GM12878 (cell line): Measurements from ENCODE around the gene TMEM91. TPM values are rescaled to one million over a fixed set of nuclear protein-coding genes. Genes with fewer than 3 reads are reported as not detected.
"Not testable (repeated sequence)": the region's sequence is repeated elsewhere in the genome, so short reads cannot be mapped to it uniquely, and the experiment has no call there.

Experiments used
- ATAC-seq: fragments of 200-7000 bp; cut with Tn5 transposase; 3 replicates; pipeline ENCODE4 v1.9.1; 2020; ENCODE audit warnings: mild to moderate bottlenecking, moderate library complexity
- BruUV-seq: library from RNA; stranded (reverse); fragments of 400-500 nt; replicated peaks from 2 replicates; lab custom pipeline; 2021; lab: Mats Ljungman, UMichigan
- CTCF ChIA-PET: fragments of 300-600 bp; sonication (Branson Sonifier 250); formaldehyde crosslinking; extraction: SDS; loops from one replicate; lab custom pipeline; 2021; ENCODE audit warnings: inconsistent platforms; lab: Yijun Ruan, JAX
- POLR2A ChIA-PET: fragments of 350-600 bp; formaldehyde crosslinking; extraction: SDS; loops from one replicate; lab custom pipeline; 2021; ENCODE audit warnings: inconsistent platforms; lab: Charles Lee
- RAD21 ChIA-PET: fragments of 300-600 bp; sonication (Branson Sonifier 250); formaldehyde crosslinking; loops from one replicate; lab custom pipeline; 2023; ENCODE audit warnings: antibody characterized with exemption; ENCODE audit not compliant: unreplicated experiment; lab: Charles Lee
- SMC1A ChIA-PET: fragments of 300-600 bp; sonication (Branson Sonifier 250); formaldehyde crosslinking; loops from one replicate; lab custom pipeline; 2023; ENCODE audit not compliant: unreplicated experiment, uncharacterized antibody; lab: Charles Lee
- DNase-seq: peaks from one replicate; pipeline ENCODE4 v3.0.0-alpha.2; 2011; ENCODE audit warnings: low read depth, low spot score
- FAIRE-seq: peaks from 3 replicates; lab custom pipeline; 2011; peaks lifted over from hg19 to GRCh38; lab: Jason Lieb, UNC
- H2AFZ ChIP-seq: 2 replicates; pipeline ENCODE4 v1.6.0; 2011; ENCODE audit warnings: low read depth, low read length, control low read depth; ENCODE audit not compliant: control insufficient read depth
- H3K27ac ChIP-seq: 2 replicates; pipeline ENCODE4 v1.5.1; 2011; ENCODE audit warnings: control low read depth; ENCODE audit not compliant: control insufficient read depth, insufficient read depth
- H3K27me3 ChIP-seq, 2 experiments: replicated peaks in 1 of 2; 2 replicates each; pipeline versions ENCODE4 v1.6.0 to v1.6.1; 2011; ENCODE audit warnings: low read length in 1 of 2; ENCODE audit not compliant: control insufficient read depth in 2 of 2, insufficient read depth in 2 of 2
- H3K36me3 ChIP-seq, 2 experiments: 2 replicates each; pipeline ENCODE4 v1.5.1; 2011; ENCODE audit warnings: low read length in 1 of 2; ENCODE audit not compliant: control insufficient read depth in 2 of 2, insufficient read depth in 2 of 2
- H3K4me1 ChIP-seq: 2 replicates; pipeline ENCODE4 v1.6.1; 2011; ENCODE audit warnings: mild to moderate bottlenecking, low read length, moderate library complexity, mixed read lengths; ENCODE audit not compliant: control insufficient read depth, insufficient read depth
- H3K4me2 ChIP-seq: 2 replicates; pipeline ENCODE4 v1.6.0; 2011; ENCODE audit warnings: control low read depth; ENCODE audit not compliant: control insufficient read depth, insufficient read depth
- H3K4me3 ChIP-seq: fragments of 200-600 bp; sonication (generic); 2 replicates; pipeline ENCODE4 v1.5.1; 2016
- H3K79me2 ChIP-seq: 2 replicates; pipeline ENCODE4 v1.6.0; 2011; ENCODE audit warnings: low read length; ENCODE audit not compliant: control insufficient read depth, insufficient read depth
- H3K9ac ChIP-seq: 2 replicates; pipeline ENCODE4 v1.8.0; 2011; ENCODE audit warnings: low read length, control low read depth, mixed read lengths; ENCODE audit not compliant: control insufficient read depth, insufficient read depth
- H3K9me3 ChIP-seq: replicated peaks from 3 replicates; pipeline ENCODE4 v1.5.1; 2011; ENCODE audit warnings: mild to moderate bottlenecking, low read length; ENCODE audit not compliant: control insufficient read depth, insufficient read depth
- H4K20me1 ChIP-seq: 2 replicates; pipeline ENCODE4 v1.6.0; 2011; ENCODE audit not compliant: control insufficient read depth, insufficient read depth
- CREB1 ChIP-seq: IDR thresholded peaks from 2 replicates; pipeline ENCODE4 v1.6.1; 2012; ENCODE audit warnings: low read depth, mild to moderate bottlenecking, inconsistent platforms
- DPF2 ChIP-seq: fragments of 450-650 bp; IDR thresholded peaks from 2 replicates; pipeline ENCODE4 v1.6.1; 2017; ENCODE audit warnings: mild to moderate bottlenecking
- ETV6 ChIP-seq, 2 experiments: fragments of 450-650 bp in 1 of 2; IDR thresholded peaks in 1 of 2; conservative IDR thresholded peaks in 1 of 2; 2 replicates each; pipeline ENCODE4 v1.6.1; 2014; ENCODE audit warnings: antibody characterized with exemption in 1 of 2, borderline replicate concordance in 1 of 2, low read depth in 1 of 2, mild to moderate bottlenecking in 1 of 2, moderate library complexity in 1 of 2
- HDAC6 ChIP-seq: fragments of 200-600 bp; sonication (generic); IDR thresholded peaks from one replicate; pipeline ENCODE4 v1.8.0; 2017; ENCODE audit warnings: antibody characterized with exemption; ENCODE audit not compliant: unreplicated experiment
- NFXL1 ChIP-seq: fragments of 450-650 bp; IDR thresholded peaks from 2 replicates; pipeline ENCODE4 v1.6.1; 2017; ENCODE audit warnings: antibody characterized with exemption, mild to moderate bottlenecking, borderline replicate concordance
- RAD21 ChIP-seq: IDR thresholded peaks from 2 replicates; pipeline ENCODE4 v1.6.1; 2011; ENCODE audit warnings: mild to moderate bottlenecking, low read depth, low read length, moderate library complexity; ENCODE audit not compliant: insufficient read depth
- RB1 ChIP-seq: fragments of 450-650 bp; formaldehyde crosslinking; IDR thresholded peaks from 2 replicates; pipeline ENCODE4 v1.6.1; 2017; ENCODE audit warnings: mild to moderate bottlenecking, borderline replicate concordance
- STAT1 ChIP-seq: fragments of 450-650 bp; conservative IDR thresholded peaks from 2 replicates; pipeline ENCODE4 v1.6.1; 2014; ENCODE audit warnings: antibody characterized with exemption, mild to moderate bottlenecking
- WGBS: methylation state at CpG from one replicate; pipeline ENCODE4 v1.1.6; 2016; ENCODE audit warnings: low lambda C conversion rate; ENCODE audit not compliant: insufficient replicate concordance, insufficient coverage; ENCODE audit errors: missing lambda C conversion rate; 5-methylcytosine and 5-hydroxymethylcytosine counted together
- in situ Hi-C: fragments of 300-500 bp; cut with MboI; formaldehyde crosslinking; loops from 9 replicates; pipeline ENCODE4 v1.14.3; 2018; ENCODE audit warnings: mixed read lengths
- intact Hi-C: fragments of 100-400 bp; cut with micrococcal nuclease; formaldehyde crosslinking; loops from one replicate; pipeline ENCODE4 v1.14.2; 2022; ENCODE audit not compliant: unreplicated experiment
- polyA plus RNA-seq, 11 experiments: library from polyadenylated mRNA; depleted of rRNA in 4 of 11; unstranded in 6 of 11; stranded (reverse) in 5 of 11; fragments of >200 nt; fragmentation: Nextera tagmentation in 4 of 11; fragmentation: Illumina TruSeq in 1 of 11; extraction: Ambion mirVana in 4 of 11; extraction: Trizol in 1 of 11; gene quantifications; 1 replicate in 1 of 11; 2 replicates in 10 of 11; pipeline versions ENCODE4 v1.2.1 to v1.2.3, GENCODE V29; 2011 to 2016; ENCODE audit warnings: inconsistent platforms in 2 of 11, missing spikeins in 2 of 11, low read depth in 1 of 11
- total RNA-seq, 4 experiments: library from RNA; depleted of rRNA in 3 of 4; stranded (reverse); fragments of >200 nt in 3 of 4; fragmentation: Illumina TruSeq in 1 of 4; extraction: Trizol in 1 of 4; gene quantifications; 2 replicates each; pipeline versions ENCODE4 v1.2.1 to v1.2.3, GENCODE V29; 2013 to 2021
- TF ChIP-seq, protein P1 (sequence below): IDR thresholded peaks from 2 replicates; pipeline ENCODE4 v1.6.1; 2011; ENCODE audit warnings: borderline replicate concordance, low read depth, mild to moderate bottlenecking, moderate library complexity, mixed read lengths, low read length; ENCODE audit not compliant: insufficient read depth; ENCODE audit errors: extremely low read length
- TF ChIP-seq, protein P2 (sequence below): IDR thresholded peaks from 2 replicates; pipeline ENCODE4 v1.6.1; 2011; ENCODE audit warnings: low read depth, mild to moderate bottlenecking, low read length, moderate library complexity, borderline replicate concordance; ENCODE audit errors: extremely low read depth

TMEM91 gene
- total and polyA plus RNA-seq, 10 of the 15 experiments (the other 5 are each of a cell fraction or from before 2014, with no cell fraction given): 1.5 to 5.5 (median 2.7) TPM

DNA sequence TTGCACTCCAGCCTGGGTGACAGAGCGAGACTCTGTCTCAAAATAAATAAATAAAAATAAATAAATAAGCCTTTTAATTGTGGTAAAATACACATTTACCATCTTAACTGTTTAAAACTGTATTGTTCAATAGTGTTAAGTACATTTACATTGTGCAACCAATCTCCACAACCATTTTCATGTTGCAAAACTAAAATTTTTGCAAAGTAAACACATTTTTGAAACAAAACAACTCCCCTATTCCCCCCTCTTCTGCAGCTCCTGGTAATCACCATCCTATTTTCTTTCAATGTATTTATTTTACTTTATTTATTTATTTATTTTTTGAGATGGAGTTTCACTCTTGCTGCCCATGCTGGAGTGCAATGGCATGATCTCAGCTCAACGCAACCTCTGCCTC is 6.6 kb upstream of the TMEM91 start (continued):
- TF ChIP-seq, protein P1, sequence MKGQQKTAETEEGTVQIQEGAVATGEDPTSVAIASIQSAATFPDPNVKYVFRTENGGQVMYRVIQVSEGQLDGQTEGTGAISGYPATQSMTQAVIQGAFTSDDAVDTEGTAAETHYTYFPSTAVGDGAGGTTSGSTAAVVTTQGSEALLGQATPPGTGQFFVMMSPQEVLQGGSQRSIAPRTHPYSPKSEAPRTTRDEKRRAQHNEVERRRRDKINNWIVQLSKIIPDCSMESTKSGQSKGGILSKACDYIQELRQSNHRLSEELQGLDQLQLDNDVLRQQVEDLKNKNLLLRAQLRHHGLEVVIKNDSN: no peak
- TF ChIP-seq HDAC6 (no peak), CREB1 (no peak), NFXL1 (no peak), DPF2 (no peak), RB1 (no peak), RAD21 (no peak), STAT1 (no peak)
- TF ChIP-seq, protein P2, sequence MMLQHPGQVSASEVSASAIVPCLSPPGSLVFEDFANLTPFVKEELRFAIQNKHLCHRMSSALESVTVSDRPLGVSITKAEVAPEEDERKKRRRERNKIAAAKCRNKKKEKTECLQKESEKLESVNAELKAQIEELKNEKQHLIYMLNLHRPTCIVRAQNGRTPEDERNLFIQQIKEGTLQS: no peak

DNA sequence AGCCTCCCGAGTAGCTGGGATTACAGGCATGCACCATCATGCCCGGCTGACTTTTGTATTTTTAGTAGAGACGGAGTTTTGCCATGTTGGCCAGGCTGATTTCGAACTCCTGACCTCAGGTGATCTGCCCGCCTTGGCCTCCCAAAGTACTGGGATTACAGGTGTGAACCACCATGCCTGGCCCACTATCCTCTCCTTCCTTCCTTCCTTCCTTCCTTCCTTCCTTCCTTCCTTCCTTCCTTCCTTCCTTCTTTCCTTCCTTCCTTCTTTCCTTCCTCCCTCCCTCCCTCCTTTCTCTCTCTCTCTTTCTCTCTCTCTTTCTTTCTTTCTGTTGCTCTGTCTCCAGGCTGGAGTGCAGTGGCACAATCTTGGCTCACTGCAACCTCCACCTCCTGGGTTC is 5.2 kb upstream of the TMEM91 start:
- intact Hi-C loops, H3K79me2 ChIP-seq, H3K9me3 ChIP-seq, H2AFZ ChIP-seq, H3K4me3 ChIP-seq, FAIRE-seq, in situ Hi-C loops, CTCF ChIA-PET, ATAC-seq, POLR2A ChIA-PET, H3K27ac ChIP-seq, H3K27me3 ChIP-seq, H3K9ac ChIP-seq, DNase-seq, BruUV-seq, RAD21 ChIA-PET, H3K36me3 ChIP-seq, H4K20me1 ChIP-seq, SMC1A ChIA-PET, H3K4me2 ChIP-seq: not testable (repeated sequence)
- H3K4me1 ChIP-seq: peaks cover 18% of the 10 kb centered on the region
- TF ChIP-seq ETV6 (conservative IDR thresholded peaks at IDR 0.05 in 1 of 2, IDR thresholded peaks at IDR 0.05 in 1 of 2; ENCODE audit: borderline replicate concordance in 1 of 2, low read depth in 1 of 2): peak in 1 of 2 experiments; percentile 57; a peak in 2 of 4 replicates
- WGBS: 88% methylated on average over 5 of the region's 5 CpGs
